ENCODE measurements around the gene DDX3X.

GRCh38 chrX:41388543-41388942 is 54.6 kb downstream of the DDX3X start:
- TF ChIP-seq CTCF (IDR thresholded peaks at IDR 0.05), result no peak
- TF ChIP-seq EZH2 (IDR thresholded peaks at IDR 0.05; ENCODE audit: borderline replicate concordance, insufficient read depth, low read depth, low read length, poor library complexity, severe bottlenecking), result no peak
